CD4-positive, alpha-beta memory T cell (primary cell): Measurements from ENCODE around the gene FANK1. TPM values are rescaled to one million over a fixed set of nuclear protein-coding genes. Genes with fewer than 3 reads are reported as not detected.

Experiments used
- CTCF ChIA-PET: fragments of 350-600 bp; sonication (Branson Sonifier 250); formaldehyde crosslinking; loops from one replicate; lab custom pipeline; 2021; ENCODE audit warnings: inconsistent platforms; ENCODE audit not compliant: partially characterized antibody; lab: Charles Lee
- POLR2A ChIA-PET: fragments of 350-600 bp; sonication (Branson Sonifier 250); formaldehyde crosslinking; loops from one replicate; lab custom pipeline; 2021; ENCODE audit not compliant: partially characterized antibody; lab: Charles Lee
- DNase-seq, 5 donors: peaks; one replicate each; pipeline versions ENCODE4 v3.0.0 to v3.0.0-alpha.2; 2020 to 2022; ENCODE audit warnings: mixed read lengths in 1 of 5
- H3K27ac ChIP-seq: one replicate; pipeline ENCODE4 v1.7.0; 2013; ENCODE audit warnings: low read depth, low read length
- H3K27me3 ChIP-seq: 2 replicates; pipeline ENCODE4 v1.7.0; 2013; ENCODE audit warnings: mild to moderate bottlenecking, low read length, moderate library complexity; ENCODE audit not compliant: insufficient read depth
- H3K36me3 ChIP-seq: 2 replicates; pipeline ENCODE4 v1.7.0; 2013; ENCODE audit warnings: mild to moderate bottlenecking, low read length, moderate library complexity; ENCODE audit not compliant: insufficient read depth
- H3K4me1 ChIP-seq: 2 replicates; pipeline ENCODE4 v1.7.0; 2013; ENCODE audit warnings: mild to moderate bottlenecking, low read length, moderate library complexity; ENCODE audit not compliant: insufficient read depth
- H3K4me3 ChIP-seq, 2 donors: one replicate each; pipeline ENCODE4 v1.7.0; 2013; ENCODE audit warnings: low read length in 2 of 2, mild to moderate bottlenecking in 1 of 2
- H3K9me3 ChIP-seq, 2 donors: one replicate each; pipeline ENCODE4 v1.7.0; 2013; ENCODE audit warnings: low read length in 2 of 2, control low read depth in 1 of 2; ENCODE audit not compliant: control insufficient read depth in 1 of 2
- H3K27ac Mint-ChIP-seq, 7 donors: one replicate each; pipeline ENCODE4 v1.8.0; 2020 to 2021; ENCODE audit warnings: mixed read lengths in 7 of 7, mild to moderate bottlenecking in 6 of 7, inconsistent platforms in 3 of 7, moderate library complexity in 3 of 7
- H3K27me3 Mint-ChIP-seq, 2 donors: one replicate each; pipeline ENCODE4 v1.8.0; 2020 to 2021; ENCODE audit warnings: mixed read lengths in 2 of 2
- H3K36me3 Mint-ChIP-seq, 2 donors: one replicate each; pipeline ENCODE4 v1.8.0; 2020 to 2021; ENCODE audit warnings: mixed read lengths in 2 of 2, inconsistent platforms in 1 of 2, mild to moderate bottlenecking in 1 of 2
- H3K4me1 Mint-ChIP-seq, 4 donors: one replicate each; pipeline ENCODE4 v1.8.0; 2020 to 2021; ENCODE audit warnings: mixed read lengths in 4 of 4, mild to moderate bottlenecking in 1 of 4
- H3K4me3 Mint-ChIP-seq, 8 donors: one replicate each; pipeline ENCODE4 v1.8.0; 2020 to 2021; ENCODE audit warnings: mixed read lengths in 8 of 8, mild to moderate bottlenecking in 7 of 8, moderate library complexity in 6 of 8, inconsistent platforms in 3 of 8
- H3K9me3 Mint-ChIP-seq, 8 donors: one replicate each; pipeline ENCODE4 v1.8.0; 2020 to 2021; ENCODE audit warnings: mixed read lengths in 8 of 8, mild to moderate bottlenecking in 5 of 8, inconsistent platforms in 3 of 8, moderate library complexity in 1 of 8
- intact Hi-C: fragments of 100-400 bp; cut with micrococcal nuclease; formaldehyde crosslinking; loops from one replicate; pipeline ENCODE4 v1.15.1; 2023
- polyA plus RNA-seq, 2 donors: library from polyadenylated mRNA; unstranded; fragments of 300-500 nt; fragmentation: Illumina TruSeq; gene quantifications; one replicate each; pipeline ENCODE4 v1.2.3, GENCODE V29; 2021
- total RNA-seq, 2 experiments: library from RNA; stranded (reverse); gene quantifications; one replicate each; pipeline ENCODE4 v1.2.3, GENCODE V29; 2021

FANK1 gene
- total and polyA plus RNA-seq, 4 experiments from 2014 or later = 0.72 to 0.99 TPM; not detected in 2

DNA sequence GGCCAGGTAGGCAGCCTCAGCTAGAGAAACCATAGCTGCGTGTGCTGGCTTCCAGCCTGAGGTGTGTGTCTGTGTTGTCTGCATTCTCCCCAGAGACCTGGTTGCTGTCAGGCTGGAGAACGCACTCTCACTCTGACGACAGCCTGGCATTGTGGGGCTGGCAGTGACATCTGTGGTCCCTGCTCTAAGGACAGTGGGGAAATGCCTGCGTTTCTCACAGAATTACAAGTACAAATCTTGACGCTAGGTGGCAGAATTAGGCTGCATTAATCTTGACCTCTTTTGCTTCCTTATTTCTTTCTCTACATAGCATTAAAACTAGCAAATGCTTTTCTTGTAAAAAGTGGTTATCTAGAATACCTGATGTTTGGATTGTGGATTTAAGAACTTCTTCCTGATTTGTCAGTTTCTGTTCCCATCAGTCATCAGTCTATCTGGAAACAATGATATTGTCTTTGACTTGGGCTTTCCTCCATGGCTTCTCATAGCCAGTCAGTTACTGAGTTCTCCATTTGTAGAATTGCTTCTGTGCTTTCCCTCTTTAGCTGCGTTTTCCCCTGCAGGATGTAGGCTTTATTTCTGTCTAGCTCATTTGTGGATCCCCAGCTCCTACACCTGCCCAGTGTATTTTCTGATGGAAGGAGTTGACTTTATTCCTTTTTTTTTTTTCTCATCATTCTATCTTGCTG is 86.0 kb downstream of the FANK1 start:
- Histone ChIP-seq H3K9me3 (no peaks in the 10 kb centered on the region), H3K4me3 (no peak overlapping the region), H3K36me3 (no peaks in the 10 kb centered on the region), H3K27me3 (no peaks in the 10 kb centered on the region), H3K27ac (no peak overlapping the region), H3K4me1 (no peaks in the 10 kb centered on the region)
- intact Hi-C loops = loop anchor here (1.0 kb wide), 1 partner anchor 1872 kb away; no protein-coding TSS in a partner anchor
- Mint-ChIP-seq H3K4me3 (no peak overlapping the region), H3K36me3 (no peaks in the 10 kb centered on the region), H3K27ac (no peak overlapping the region), H3K27me3 (peaks cover 6 to 7% of the 10 kb centered on the region in 2 donors), H3K4me1 (no peaks in the 10 kb centered on the region), H3K9me3 (no peaks in the 10 kb centered on the region)
- ChIA-PET POLR2A (no interaction called here), CTCF (interaction anchor here (1.1 to 1.9 kb wide), 4 partner anchors 36 to 1872 kb away, joined by 3 to 5 read pairs (median 4); no protein-coding TSS in a partner anchor)
- DNase-seq = peak in 4 of 5 donors; percentile 32 to 45 (median 38)

DNA sequence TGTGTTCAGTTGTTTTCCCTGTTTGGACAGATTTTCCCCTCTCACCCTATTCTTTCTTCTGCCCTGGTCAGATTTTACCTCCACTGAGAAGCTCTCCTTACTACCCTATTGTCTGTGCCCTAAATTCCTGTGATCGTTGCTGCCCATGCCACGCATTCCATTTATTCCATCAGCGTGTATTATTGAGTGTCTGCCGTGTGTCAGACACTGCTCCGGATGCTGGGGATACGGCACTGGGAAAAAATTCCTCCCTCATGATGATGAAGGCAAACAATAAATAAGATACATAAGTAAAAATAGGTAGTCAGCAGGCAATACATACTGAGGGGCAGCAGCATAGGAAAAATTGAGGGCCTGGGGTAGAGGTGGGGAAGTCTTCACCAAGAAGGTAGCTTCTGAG is 86.8 kb downstream of the FANK1 start:
- Histone ChIP-seq H3K36me3 (no peaks in the 10 kb centered on the region), H3K27ac (no peak overlapping the region), H3K4me1 (no peaks in the 10 kb centered on the region), H3K9me3 (no peaks in the 10 kb centered on the region), H3K27me3 (no peaks in the 10 kb centered on the region), H3K4me3 (no peak overlapping the region)
- peaks cover 6 to 7% of the 10 kb centered on the region in 2 donors for H3K27me3 Mint-ChIP-seq
- no peaks in the 10 kb centered on the region for H3K4me1 Mint-ChIP-seq
- H3K27ac Mint-ChIP-seq = no peak overlapping the region
- no peak for DNase-seq
- no peaks in the 10 kb centered on the region for H3K36me3 Mint-ChIP-seq
- POLR2A ChIA-PET = no interaction called here
- H3K9me3 Mint-ChIP-seq = no peaks in the 10 kb centered on the region
- CTCF ChIA-PET = interaction anchor here (1.1 to 1.9 kb wide), 4 partner anchors 35 to 1871 kb away, joined by 3 to 6 read pairs (median 5); no protein-coding TSS in a partner anchor
- intact Hi-C loops = no loop called here
- no peak overlapping the region for H3K4me3 Mint-ChIP-seq

DNA sequence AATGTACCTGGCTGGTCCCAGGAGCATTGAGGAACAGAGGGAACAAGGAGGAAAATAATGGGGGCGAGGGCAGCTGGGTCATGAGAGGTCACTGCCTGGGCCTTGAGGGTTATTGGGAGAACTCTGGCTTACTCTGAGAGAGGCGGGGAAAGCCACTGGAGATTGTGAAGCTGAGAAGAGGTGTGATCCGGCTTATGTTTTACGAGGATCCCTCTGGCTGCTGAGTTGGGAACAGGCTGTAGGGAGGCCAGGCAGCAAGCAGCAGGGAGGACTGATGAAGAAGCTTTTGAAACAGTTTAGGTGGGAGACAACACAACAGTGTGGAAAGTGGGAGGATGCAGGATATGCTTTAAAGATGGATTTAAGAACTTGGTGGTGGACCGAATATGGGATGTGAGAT is 87.3 kb downstream of the FANK1 start:
- Mint-ChIP-seq H3K4me1 (no peaks in the 10 kb centered on the region), H3K27me3 (peaks cover 6 to 7% of the 10 kb centered on the region in 2 donors), H3K4me3 (no peak overlapping the region), H3K9me3 (no peaks in the 10 kb centered on the region), H3K36me3 (no peaks in the 10 kb centered on the region), H3K27ac (no peak overlapping the region)
- Histone ChIP-seq H3K27ac (no peak overlapping the region), H3K36me3 (no peaks in the 10 kb centered on the region), H3K27me3 (no peaks in the 10 kb centered on the region), H3K9me3 (no peaks in the 10 kb centered on the region), H3K4me1 (no peaks in the 10 kb centered on the region), H3K4me3 (no peak overlapping the region)
- ChIA-PET POLR2A (no interaction called here), CTCF (interaction anchor here (1.4 kb wide), 1 partner anchor 1870 kb away, joined by 6 read pairs; no protein-coding TSS in a partner anchor)
- intact Hi-C loops = no loop called here
- DNase-seq = no peak

DNA sequence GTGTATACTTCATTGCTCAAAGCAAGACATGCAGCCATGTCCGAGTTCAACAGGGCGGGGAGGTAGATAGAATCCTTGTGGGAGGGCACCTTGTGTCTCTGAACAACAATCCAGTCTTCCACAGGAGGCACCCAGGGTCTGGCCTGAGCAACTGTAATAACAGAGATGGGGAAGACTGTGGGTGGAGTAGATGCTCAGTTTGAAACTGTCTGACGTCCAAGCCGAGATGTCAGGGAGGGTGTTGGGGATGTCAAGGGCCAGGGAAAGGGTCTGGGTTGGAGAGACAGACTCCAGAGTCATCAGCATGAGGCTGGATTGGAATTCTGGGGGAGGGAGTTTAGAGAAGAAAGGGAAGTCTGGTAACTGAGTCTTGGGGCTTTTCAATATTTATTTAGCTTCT is 88.0 kb downstream of the FANK1 start:
- no peak overlapping the region for H3K4me3 Mint-ChIP-seq
- H3K36me3 Mint-ChIP-seq = no peaks in the 10 kb centered on the region
- no peaks in the 10 kb centered on the region for H3K9me3 ChIP-seq
- intact Hi-C loops = no loop called here
- H3K4me3 ChIP-seq = no peak overlapping the region
- no peaks in the 10 kb centered on the region for H3K36me3 ChIP-seq
- CTCF ChIA-PET = interaction anchor here (0.5 to 1.4 kb wide), 3 partner anchors 9 to 1942 kb away, joined by 3 to 6 read pairs (median 4); no protein-coding TSS in a partner anchor
- POLR2A ChIA-PET = no interaction called here
- H3K27me3 ChIP-seq = no peaks in the 10 kb centered on the region
- H3K27ac Mint-ChIP-seq = peak overlapping the region in 1 of 7 donors; percentile 26
- no peak for DNase-seq
- H3K4me1 ChIP-seq = no peaks in the 10 kb centered on the region
- H3K27ac ChIP-seq = no peak overlapping the region
- no peaks in the 10 kb centered on the region for H3K9me3 Mint-ChIP-seq
- no peaks in the 10 kb centered on the region for H3K4me1 Mint-ChIP-seq
- peaks cover 4 to 7% of the 10 kb centered on the region in 2 donors for H3K27me3 Mint-ChIP-seq

DNA sequence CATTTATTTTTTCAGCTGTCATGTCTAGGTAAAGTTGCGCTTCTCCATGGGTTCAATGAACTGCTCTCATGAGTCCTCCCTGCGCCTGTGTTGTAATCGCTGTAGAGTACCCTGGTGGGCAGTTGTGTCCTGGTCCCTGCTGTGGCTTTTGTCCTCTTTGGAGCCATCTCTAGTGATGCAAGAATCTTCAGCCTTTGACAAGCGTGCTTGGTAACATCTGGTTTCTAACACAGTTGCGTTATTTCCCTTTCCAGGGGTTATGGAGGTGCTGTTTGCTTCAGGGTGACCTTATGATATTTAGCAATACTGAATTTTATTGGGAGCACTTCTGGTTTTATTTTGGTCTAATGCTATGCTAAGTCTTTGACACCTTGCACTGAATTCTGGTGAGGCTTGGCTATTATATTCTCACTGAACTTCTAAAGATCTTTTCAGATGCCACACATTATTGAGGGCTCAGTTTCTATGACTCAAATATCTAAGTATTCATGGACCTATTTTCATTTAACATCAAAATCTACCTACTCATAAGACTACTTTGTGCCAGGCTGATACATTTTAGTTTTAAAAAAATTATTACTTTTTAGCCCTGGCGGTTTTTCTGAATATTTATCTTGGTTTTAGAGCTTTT is 88.6 kb downstream of the FANK1 start:
- ChIA-PET POLR2A (no interaction called here), CTCF (interaction anchor here (1.0 to 1.4 kb wide), 3 partner anchors 8 to 1869 kb away, joined by 3 to 6 read pairs (median 4); no protein-coding TSS in a partner anchor)
- Histone ChIP-seq H3K36me3 (no peaks in the 10 kb centered on the region), H3K27me3 (no peaks in the 10 kb centered on the region), H3K4me3 (no peak overlapping the region), H3K9me3 (no peaks in the 10 kb centered on the region), H3K4me1 (no peaks in the 10 kb centered on the region), H3K27ac (no peak overlapping the region)
- H3K4me3 Mint-ChIP-seq = no peak overlapping the region
- no peaks in the 10 kb centered on the region for H3K36me3 Mint-ChIP-seq
- no peak for DNase-seq
- H3K27ac Mint-ChIP-seq = no peak overlapping the region
- peaks cover 2 to 4% of the 10 kb centered on the region in 2 donors for H3K27me3 Mint-ChIP-seq
- no peaks in the 10 kb centered on the region for H3K9me3 Mint-ChIP-seq
- no peaks in the 10 kb centered on the region for H3K4me1 Mint-ChIP-seq
- intact Hi-C loops = no loop called here

DNA sequence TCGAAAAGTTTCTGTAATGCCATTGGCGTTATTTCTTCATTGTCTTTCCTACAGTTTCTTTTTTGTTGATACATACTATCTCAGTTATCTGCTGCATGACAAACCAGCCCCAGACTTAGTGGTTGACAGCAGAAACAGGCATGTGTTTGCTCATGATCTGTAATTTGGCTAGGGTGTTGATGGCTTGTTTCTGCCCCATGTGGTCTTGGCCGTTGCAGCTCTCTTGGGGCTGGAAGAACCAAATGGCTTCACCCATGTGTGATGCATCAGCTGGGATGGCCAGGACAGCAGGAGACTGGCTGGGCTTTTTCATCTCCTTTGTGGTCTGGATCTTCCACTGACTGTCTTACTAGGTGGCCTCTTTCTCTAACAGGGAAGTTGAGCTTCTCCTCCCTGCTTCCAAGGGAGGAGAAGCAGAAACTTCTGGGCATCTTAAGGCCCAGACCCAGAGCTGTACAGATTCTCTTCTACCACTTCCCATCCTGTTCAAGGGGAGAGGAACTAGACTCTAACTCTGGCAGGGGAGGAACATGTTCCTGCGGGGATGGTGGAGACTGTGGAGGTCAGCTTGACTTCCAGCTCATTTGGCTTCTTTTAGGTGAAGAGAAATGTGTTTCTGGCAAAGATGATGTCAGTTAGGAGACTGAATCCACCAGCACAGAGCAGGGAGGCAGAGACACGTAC is 89.3 kb downstream of the FANK1 start:
- Histone ChIP-seq H3K36me3 (no peaks in the 10 kb centered on the region), H3K9me3 (no peaks in the 10 kb centered on the region), H3K27me3 (no peaks in the 10 kb centered on the region), H3K27ac (no peak overlapping the region), H3K4me3 (no peak overlapping the region), H3K4me1 (no peaks in the 10 kb centered on the region)
- intact Hi-C loops = no loop called here
- no peak for DNase-seq
- Mint-ChIP-seq H3K4me1 (no peaks in the 10 kb centered on the region), H3K4me3 (no peak overlapping the region), H3K27ac (no peak overlapping the region), H3K36me3 (no peaks in the 10 kb centered on the region), H3K27me3 (peaks cover 0 to 2% of the 10 kb centered on the region in 2 donors), H3K9me3 (no peaks in the 10 kb centered on the region)
- ChIA-PET POLR2A (no interaction called here), CTCF (interaction anchor here (1.0 kb wide), 1 partner anchor 9 kb away, joined by 3 read pairs; no protein-coding TSS in a partner anchor)

DNA sequence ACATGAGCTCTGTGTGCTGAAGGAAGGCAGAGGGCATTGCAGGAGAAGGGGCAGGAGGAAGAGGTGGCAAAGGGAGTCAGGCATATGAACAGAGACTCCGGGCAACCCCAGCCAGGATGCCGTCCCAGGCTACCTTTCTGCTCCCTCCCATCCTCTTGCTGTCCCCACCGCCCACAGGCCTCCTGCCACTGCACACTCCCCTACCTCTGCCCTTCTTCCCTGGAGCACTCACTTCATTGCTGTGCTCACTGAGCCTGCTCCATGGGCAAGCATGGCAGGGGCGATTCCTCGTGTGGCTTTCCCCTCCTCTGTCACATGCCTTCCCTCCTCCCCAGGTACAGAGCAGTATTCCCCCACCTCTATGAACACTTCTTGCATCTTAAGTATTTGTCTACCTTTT is 93.4 kb downstream of the FANK1 start:
- intact Hi-C loops = no loop called here
- H3K27me3 ChIP-seq = no peaks in the 10 kb centered on the region
- no peaks in the 10 kb centered on the region for H3K36me3 Mint-ChIP-seq
- H3K9me3 Mint-ChIP-seq = no peaks in the 10 kb centered on the region
- no peak overlapping the region for H3K27ac Mint-ChIP-seq
- H3K4me1 ChIP-seq = no peaks in the 10 kb centered on the region
- H3K27ac ChIP-seq = no peak overlapping the region
- ChIA-PET CTCF (no interaction called here), POLR2A (no interaction called here)
- no peaks in the 10 kb centered on the region for H3K36me3 ChIP-seq
- no peak overlapping the region for H3K4me3 ChIP-seq
- H3K9me3 ChIP-seq = no peaks in the 10 kb centered on the region
- H3K4me1 Mint-ChIP-seq = no peaks in the 10 kb centered on the region
- no peak overlapping the region for H3K4me3 Mint-ChIP-seq
- no peak for DNase-seq
- H3K27me3 Mint-ChIP-seq = peaks cover 0 to 1% of the 10 kb centered on the region in 2 donors
